ENCODE data around the gene KRT4.

Gene KRT4

DNA sequence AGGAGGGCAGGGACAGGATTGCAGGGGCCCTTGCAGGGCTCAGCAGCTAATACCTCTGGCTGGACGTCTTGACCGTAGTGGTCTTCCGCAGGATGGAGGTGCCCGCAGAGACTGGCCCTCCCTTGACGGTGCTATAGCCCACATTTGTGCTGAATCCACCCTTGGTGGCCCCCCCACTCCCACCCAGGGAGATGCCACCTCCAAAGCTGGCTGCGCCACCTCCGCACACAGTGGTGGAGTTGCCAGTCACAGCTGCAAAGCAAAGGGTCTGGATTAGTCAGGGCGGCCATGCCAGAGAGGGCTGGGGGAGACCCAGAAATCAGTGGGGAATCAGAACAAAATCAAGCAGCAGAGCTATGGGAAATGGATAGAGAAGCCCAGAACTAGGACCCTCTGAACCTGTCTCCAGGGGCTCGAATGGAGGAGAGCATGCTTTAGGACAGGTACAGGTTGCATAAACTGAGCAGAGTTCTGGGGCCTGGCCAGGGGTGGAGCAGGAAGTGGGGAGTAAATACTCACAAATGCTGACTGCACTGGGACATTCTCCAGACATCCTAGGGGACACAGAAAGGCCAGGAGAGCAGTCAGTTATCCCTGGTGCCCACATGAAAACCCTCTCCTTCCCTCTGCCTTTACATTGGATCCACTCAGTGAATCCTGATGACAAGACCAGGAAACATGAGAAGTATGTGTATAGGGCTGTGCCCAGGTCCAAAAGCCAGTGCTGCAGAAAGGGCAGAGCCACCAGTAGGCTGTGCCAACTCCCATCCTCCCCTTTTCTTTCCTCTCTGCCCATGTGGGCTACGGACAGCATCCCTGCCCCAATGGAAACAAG is 8.1 kb upstream of the KRT4 start:
- no peak for DNase-seq

DNA sequence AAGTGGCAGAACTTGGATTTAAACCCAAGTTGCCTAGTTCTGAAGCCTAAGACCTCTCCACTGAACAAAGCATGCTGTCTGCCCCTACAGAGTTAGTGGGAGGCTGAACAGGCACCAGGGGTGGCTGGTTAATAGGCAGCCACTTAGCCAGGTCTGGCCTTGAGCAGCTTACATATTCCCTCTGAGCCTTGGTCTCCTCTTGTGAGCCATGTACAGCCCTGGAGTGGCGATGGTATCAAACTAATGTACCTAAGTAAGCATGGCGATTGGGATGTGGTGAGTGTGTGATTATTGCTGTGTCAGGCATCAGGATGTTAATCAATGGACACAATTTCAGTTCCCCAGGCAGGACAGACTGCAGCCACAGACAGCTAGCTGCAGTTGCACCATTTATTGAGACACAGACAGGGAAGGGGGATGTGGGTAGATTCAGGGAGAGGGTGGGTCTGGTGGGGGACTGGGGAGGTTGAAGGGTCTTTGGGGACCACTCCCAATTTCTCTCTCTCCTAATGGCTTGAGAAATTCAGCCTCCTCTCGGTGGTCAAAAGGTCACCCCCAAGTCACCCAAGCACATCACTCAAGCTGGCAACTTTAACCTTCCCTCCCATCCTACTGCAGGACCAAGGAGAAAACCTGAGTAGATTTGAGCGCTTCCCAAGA is 7.3 kb upstream of the KRT4 start:
- no peak for DNase-seq

DNA sequence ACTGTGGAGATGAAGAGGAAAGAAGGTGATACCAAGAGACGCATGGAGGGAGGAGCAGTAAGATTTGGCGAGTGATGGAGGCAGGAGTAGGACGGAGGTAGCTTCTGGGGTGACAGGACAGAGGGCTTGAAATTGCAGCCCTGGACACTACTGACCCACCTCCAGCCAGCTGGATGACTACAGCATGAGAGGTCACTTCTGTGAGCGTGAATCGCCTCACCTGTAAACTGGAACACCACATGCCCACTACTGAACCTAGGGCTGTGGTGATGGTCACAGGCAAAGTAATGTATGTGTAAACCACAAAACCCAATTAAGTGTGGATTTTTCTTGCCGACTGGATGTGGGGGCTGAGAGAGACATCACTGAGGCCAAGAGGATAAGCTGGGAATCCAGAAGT is 6.6 kb upstream of the KRT4 start:
- DNase-seq, result no peak

DNA sequence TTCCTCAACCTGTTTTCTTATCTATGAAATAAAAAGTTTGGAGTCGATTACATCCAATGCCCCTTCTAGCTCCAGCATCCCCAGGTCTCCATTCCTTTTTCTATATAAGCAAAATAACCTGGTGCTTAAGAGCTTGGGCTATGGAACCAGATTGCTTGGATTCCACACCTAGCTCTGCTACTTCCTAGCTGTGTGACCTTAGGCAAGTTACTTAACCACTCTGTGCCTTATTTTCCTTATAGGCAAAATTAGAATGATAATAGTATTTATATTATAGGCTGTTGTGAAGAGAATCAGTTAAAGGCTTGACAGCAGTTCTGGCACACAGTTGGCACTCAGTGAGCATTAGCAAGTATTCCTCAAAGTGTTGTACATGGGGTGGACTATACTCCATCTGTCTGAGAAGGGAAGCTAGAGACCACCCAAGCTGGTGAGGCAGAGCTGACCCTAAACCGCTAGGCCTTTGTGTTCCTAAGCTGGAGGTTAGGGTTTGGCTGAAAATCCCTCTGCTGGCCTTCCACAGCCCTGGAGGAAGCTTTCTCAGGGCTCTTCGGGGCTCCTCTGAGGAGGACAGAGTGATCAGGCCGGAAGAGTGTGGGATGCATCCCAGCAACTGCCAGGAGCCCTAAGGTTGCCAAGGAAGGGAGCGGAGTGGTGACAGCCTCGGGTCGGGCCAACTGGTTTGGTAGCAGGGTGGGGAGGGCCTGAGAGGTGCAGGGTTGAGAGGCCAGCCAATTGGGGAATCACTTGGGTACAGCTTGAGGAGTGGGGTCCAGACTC is 6.0 kb upstream of the KRT4 start:
- DNase-seq, result no peak

DNA sequence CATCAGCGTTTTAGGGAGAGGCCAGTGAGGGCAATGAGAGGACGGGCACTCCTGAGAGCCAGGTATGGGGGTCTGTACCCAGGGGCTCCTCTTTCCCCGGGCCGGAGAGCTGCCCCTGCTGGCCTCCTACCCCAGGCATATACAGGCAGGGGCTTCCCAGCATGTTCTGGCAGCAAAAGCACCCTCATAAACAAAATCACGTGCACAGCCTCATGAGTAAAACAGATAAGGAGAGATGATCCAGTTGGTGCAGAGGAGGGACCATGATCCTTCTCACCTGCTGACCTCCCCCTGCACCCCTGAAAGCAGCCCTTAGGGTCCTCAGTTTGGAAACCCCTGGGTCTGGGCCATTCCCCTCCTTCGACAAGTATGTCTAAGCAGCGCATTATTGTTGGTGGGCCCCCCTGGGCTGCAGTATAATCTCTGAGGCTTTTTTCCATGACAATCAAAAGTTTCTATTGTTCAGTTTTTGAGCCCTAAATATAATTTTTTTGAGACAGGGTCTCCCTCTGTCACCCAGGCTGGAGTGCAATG is 5.0 kb upstream of the KRT4 start:
- no peak for DNase-seq

DNA sequence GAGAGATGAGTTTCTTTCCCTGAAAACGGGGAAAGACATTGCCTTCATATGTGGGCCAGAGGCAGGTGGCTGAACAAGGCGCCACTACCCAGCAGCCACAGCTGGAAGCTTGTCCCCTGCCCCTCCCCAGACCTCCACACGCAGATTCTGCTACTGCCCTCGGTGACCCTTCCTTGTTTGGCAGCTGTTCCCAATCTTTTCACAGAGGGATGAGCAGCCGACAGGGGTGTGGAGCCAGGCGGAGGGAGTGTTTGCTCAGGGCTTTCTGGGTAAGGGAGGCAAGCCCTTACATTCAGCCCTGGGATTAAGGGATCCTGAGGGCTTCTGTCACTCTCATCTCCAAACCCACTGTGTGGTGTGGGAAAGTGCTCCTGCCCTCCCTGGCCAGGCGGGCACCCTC is 4.5 kb upstream of the KRT4 start:
- no peak for DNase-seq

DNA sequence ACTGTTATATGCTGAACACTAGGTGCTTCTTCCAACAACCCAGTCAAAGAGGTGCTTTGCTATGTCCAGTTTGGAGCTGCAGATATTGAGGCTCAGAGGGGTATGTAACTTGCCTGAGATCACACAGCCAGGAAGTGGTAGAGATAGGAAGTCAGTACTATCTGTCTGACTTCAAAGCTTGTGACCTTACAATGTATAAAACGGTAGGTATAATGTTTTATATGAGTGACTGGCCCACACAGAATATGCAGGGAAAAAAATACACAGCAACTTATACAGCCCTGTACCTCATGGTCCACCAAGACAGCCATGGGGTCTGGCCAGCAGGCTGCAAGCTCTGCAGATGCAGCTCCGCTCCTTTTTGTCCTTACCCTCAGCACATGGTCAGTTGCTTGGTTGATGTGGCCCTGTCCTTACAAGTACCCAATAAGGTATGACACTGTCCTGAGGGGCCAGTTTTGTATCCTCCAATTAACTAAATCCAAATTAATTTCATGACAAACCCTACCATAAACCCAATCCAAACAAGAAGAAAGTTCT is 3.9 kb upstream of the KRT4 start:
- no peak for DNase-seq

DNA sequence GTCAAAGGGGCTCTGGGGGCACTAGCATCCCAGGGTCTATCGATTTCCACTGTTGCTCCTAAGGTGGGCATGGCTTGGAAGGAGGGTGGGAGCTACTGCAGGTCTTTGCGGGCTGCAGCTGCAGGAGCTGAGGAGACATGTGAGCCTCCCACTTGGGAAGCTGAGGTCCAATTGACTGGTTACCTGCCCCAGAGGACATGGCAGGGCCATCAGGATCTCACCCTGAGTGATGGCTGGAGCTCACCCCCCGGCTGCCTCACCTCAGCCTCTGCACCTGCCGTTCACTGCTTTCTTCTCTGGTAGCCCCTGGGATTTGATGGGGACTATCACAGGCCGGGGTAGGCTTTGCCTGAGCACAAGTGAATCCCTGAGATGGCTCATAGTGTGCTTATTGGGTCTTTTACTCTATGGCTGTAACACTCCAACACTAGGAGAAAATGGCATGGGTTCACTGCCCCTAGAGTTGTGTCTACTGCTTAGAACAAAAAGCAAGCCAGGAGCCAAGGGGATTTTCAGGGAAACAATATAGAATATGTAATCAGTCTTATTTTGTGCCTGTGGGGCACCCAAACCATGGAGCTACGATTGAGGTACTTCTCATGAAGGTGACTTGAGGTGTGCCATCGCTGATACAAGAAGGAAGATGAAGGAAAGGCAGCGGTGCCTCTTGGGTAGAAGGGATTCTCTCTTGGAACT is 3.2 kb upstream of the KRT4 start:
- no peak for DNase-seq

DNA sequence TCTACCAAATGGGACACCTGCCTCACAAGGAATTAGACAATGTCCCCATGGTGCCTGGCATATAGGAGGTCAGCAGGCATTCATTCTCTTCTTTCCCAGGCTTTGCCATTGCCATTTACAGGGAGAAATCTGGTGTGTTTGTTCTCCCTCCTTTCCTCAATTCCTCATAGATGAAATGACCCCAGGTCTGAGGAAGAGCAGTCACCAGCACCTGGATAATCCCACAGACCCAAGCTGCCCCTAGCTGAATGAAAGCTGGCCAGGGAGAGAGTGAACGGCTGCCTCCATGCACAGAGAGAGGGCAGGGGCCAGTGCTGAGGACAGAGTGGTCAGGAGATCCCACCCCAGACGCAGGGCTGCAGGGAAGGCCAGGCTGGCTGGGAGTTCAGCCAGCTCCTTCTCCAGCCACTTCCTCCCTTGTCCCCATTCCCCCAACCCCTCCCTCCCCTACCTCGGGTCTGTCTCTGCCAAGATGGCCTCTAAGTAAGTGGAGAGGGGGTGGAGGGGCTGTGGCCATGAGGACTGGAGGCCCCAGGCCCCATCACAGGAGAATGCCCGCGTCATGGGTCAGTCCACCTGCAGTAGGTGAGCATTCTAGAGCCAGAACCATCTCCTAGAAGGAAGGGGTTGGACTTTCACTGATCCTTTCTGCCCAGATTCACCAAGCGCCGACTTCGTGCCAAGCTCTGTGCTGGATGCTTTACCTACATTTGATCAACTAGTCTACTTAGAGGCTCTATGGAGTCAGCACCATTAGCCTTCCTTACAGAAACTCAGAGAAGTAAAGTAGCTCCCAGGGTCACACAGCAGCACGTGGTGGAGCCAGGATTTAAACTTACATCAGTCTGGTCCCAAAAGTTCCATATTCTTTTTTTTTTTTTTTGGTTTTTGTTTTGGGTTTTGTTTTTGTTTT is 2.0 kb upstream of the KRT4 start:
- DNase-seq, result no peak

DNA sequence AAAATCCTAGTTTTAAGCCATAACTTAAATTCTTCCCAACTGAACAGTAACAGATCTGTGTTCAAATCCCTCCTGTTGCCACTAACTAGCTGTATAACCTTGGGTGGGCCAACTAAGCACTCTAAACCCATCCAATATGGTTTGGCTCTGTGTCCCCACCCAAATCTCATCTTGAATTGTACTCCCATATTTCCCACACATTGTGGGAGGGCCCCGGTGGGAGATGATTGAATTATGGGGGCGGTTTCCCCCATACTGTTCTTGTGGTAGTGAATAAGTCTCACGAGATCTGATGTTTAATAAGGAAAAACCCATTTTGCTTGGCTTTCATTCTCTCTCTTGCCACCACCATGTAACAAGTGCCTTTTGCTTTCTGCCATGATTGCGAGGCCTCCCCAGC is 1.2 kb upstream of the KRT4 start:
- no peak for DNase-seq

DNA sequence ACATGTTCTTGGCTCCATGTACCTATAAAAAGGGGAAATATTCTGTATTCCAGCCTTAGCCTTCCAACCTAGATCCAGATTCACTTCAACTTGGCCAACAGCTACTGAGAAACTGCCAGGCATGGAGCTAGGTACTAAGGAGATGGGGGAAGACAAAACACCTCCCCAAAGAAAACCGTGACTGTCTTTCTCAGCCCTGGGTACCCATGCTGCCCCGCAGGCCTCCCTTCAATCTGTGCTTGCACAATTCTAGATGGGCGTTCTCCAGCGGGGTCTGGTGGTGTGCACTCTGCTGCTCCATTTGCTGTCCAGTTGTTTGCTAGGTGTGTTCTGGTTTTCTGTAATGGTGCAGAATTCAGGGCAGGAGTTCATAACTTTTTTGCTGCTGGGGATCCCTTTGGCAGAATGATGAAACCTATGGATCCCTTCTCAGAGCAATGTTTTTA is 817 bp upstream of the KRT4 start:
- DNase-seq, result no peak

DNA sequence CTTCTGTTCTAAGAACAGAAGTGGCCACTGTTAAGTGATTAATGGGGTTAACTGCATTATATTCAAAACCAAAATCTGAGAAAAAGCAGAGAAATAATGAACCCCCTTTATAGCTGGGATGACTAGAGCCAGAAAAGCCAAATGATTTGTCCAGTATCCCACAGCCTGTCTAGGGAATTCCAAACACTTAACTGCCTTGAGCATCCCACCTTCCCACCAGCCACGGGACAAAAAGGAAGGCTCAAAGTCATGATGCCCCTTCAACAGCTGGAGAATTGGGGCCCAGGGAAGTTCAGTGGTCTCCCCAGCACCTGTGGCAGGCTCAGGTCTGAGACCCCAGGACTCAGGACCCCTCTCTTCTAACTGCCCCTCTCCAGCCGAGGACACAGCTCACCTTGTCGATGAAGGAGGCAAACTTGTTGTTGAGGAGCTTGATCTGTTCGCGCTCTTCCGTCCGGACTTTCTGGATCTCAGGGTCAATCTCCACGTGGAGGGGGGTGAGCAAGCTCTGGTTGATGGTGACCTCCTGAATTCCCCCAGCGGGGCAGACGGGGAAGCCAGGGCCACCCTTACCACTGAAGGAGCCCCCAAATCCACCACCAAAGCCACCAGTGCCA is 605 bp downstream of the KRT4 start:
- no peak for DNase-seq

DNA sequence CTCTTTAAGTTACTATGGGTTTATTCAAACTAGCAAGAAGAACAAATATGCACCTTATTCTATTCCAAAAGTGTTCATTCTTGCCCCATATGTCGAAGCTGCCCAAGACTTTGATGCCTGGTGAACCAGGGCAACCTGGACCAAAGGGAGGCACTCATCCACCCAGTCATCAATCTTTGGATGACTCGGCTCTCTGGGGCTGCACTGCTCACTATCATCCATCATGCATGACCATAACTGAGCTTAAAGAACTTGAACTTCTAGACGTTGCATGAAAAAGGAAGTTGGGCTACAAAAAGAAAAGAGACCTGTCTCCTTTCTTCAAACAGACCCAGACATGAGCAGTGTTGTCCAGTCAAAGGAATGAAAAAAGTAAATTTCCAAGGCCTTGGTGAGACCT is 1.2 kb downstream of the KRT4 start:
- DNase-seq, result no peak

DNA sequence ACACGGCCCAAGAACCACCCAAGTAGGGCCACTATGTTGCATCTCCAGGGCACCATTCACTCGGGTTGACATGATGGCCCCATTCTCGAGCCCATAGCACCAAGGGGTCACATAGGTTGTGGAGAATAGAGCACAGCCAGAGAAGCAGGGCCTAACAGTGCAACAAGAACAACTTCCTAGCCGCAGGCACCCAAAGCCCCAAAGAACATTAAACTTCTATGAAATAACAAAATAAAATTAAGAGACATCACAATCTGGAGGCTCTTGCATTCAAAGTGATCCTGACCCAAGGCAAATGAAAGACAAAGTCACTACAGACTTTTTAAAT is 1.9 kb downstream of the KRT4 start:
- no peak for DNase-seq

DNA sequence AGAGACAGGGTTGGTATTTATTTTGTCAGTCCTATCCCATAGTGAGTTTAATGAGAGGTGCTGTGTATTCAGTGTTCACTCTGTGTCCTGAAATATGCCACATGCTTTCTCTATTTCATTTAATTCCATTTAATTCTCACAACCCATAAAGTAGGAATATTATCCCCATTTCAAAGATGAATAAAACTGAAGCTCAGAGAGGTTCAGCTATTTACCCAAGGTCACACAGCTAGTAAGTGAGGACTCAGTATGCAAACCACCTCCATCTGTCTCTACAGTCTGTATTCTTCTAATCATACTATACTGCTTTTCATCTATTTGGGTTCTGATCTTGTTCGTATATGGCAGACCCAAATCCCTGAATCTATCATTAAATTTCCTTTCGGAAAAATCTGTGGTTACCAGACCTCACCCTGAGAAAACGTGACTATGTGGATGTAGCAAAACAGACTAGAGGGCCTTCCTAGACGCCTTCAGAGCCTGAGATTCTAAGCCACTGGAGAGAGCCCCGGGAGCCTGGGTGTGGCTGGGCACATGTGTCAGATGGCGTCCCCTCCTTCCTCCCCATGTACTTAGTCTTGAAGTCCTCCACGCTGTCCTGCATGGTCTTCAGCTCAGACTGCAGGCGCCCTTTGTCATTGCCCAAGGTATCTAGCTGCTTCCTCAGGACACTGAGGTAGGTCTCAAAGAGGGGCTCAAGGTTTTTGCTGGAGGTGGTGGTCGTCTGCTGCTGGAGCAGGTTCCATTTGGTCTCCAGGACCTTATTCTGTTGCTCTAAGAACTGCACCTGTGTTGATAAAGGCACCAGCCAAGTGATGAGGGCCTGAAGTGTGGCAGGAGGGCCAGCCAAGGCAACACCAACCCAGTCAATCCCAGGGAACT is 2.5 kb downstream of the KRT4 start:
- DNase-seq, result no peak

DNA sequence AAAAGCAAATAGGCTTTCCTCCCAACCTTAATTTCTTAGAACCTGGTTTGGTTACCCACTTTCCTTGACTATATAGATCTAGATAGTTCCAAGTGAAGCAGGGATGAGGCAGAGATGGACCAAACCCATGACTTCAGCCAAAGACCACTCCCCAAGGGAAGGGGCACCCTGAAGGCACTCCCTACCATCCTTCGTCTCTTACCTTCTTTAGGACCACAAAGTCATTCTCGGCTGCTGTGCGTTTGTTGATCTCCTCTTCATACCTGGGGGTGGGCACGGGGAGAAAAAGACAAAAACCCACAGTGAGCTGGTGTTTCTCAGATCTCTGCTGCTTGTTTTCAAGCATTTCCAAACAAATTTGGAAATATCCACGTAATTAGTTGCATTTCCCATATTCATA is 3.4 kb downstream of the KRT4 start:
- DNase-seq, result no peak

DNA sequence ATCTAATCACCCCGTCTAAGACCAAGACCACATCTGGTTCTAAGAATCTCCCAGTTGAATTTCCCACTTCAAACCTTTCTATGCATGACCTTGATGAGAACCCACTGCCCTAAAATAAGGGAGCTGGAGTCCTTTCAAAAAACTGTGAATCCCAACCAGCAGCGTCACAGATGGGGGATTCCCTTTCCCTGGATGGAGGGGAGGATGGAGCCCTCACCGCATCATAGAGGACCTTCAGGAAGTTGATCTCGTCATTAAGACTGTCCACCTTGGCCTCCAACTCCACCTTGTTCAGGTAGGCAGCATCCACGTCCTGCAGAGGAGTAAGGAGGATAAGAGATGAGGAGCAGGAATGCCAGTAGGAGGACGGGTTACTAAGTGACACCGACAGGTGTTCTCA is 4.8 kb downstream of the KRT4 start:
- no peak for DNase-seq

DNA sequence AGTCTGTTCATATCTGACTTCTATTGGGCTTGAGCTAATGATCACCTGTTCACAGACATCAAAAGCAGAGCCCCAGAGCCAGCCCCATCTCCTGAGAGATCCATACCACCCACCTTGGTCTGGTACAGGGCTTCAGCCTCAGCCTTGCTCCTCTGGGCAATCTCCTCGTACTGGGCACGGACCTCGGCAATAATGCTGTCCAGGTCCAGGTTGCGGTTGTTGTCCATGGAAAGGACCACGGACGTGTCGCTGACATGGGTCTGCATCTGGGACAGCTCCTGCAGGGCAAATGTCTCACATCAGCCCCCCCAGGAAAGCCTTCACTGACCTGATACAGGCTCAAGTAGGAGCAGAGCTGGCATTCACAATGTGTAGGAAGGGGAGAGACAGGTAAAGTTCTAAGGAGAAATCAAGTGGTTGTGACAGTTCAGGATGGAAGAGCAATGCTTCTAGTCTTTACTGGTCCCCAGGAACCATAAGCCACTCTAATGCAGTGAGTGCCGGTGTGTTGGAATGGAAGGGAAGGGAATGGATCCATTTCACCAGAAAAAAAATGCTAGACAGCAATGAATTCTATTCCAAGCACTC is 5.2 kb downstream of the KRT4 start:
- DNase-seq, result no peak

DNA sequence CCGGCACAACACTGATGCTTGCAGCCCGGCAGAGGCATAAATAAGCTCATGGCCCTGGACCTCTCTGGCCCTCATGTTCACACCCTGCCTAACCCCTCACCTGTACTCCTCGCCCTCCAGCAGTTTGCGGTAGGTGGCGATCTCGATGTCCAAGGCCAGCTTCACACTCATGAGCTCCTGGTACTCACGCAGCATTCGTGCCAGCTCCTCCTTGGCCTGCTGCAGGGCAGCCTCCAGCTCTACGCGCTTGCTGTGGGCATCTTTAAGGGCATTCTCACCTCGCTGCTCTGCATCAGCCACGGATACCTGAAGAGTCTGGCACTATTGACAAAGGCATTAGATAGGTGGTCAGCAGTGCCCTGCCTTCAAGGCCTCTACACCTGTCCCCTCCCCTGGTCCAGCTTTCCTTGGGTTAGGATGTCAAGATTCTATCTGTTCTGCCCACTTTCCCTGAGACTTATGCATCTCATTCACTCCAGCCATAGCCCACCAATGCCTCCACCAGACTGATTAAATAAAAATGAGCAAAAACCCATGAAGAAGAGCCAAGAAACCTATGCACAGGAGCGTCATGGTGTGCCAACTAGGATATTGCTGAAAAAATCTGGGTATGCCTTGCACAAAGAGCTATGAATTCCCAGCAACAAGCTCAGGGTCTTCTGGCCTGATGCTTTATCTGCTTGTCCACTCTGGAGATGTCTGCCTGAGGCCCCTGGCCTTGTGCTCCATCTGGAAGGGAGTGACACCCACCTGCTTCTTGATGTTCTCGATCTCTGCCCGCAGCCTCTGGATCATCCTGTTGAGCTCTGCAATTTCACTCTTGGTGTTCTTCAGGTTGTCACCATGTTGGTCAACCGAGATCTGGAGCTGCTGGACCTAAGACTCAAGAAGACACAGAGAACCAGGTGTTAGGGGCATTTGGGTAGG is 6.1 kb downstream of the KRT4 start:
- DNase-seq, result no peak

All from stimulated activated naive CD4-positive, alpha-beta T cell (primary cell).